A549 (cell line): ENCODE data around the gene TMEM248. TPM values are rescaled to one million over a fixed set of nuclear protein-coding genes. Genes with fewer than 3 reads are reported as not detected.
A peak's percentile ranks its signal among the peaks of the same experiment; 100 is the strongest.

Source experiments
- ATAC-seq, 2 experiments: fragments of 200-7000 bp in 1 of 2; fragments of >200 bp in 1 of 2; cut with Nextera tagmentation in 1 of 2; cut with Tn5 transposase in 1 of 2; 3 replicates each; pipeline versions ENCODE4 v1.8.0 to v1.9.1; 2018 to 2020; ENCODE audit warnings: mild to moderate bottlenecking in 1 of 2, moderate library complexity in 1 of 2
- CTCF ChIA-PET: fragments of 300-600 bp; sonication (Branson Sonifier 250); formaldehyde crosslinking; extraction: SDS; loops from one replicate; lab custom pipeline; 2021; ENCODE audit warnings: antibody characterized with exemption, inconsistent platforms; lab: Yijun Ruan, JAX
- POLR2A ChIA-PET: fragments of 350-600 bp; formaldehyde crosslinking; extraction: SDS; loops from one replicate; lab custom pipeline; 2021; ENCODE audit warnings: antibody characterized with exemption, inconsistent platforms; lab: Yijun Ruan, JAX
- DNase-seq, 2 experiments: peaks; one replicate each; pipeline versions ENCODE4 v3.0.0 to v3.0.0-alpha.2; 2011 to 2016; ENCODE audit warnings: low read depth in 1 of 2, low spot score in 1 of 2
- FAIRE-seq: peaks from 2 replicates; lab custom pipeline; 2011; peaks lifted over from hg19 to GRCh38; lab: Jason Lieb, UNC
- H3K27ac ChIP-seq, 2 experiments: fragments of >200 bp; sonication (Bioruptor Twin); formaldehyde crosslinking; 3 replicates each; pipeline ENCODE4 v1.5.1; 2016 to 2017
- H3K4me1 ChIP-seq: fragments of >200 bp; sonication (Bioruptor Twin); formaldehyde crosslinking; 3 replicates; pipeline ENCODE4 v1.6.1; 2016
- H3K4me2 ChIP-seq: fragments of >200 bp; sonication (Bioruptor Twin); formaldehyde crosslinking; 3 replicates; pipeline ENCODE4 v1.6.1; 2016
- H3K4me3 ChIP-seq: fragments of >200 bp; sonication (Bioruptor Twin); formaldehyde crosslinking; 3 replicates; pipeline ENCODE4 v1.5.1; 2016
- H3K9me3 ChIP-seq: fragments of >200 bp; sonication (Bioruptor Twin); formaldehyde crosslinking; 3 replicates; pipeline ENCODE4 v1.6.1; 2016
- CBX2 ChIP-seq: fragments of 200-600 bp; sonication (generic); IDR thresholded peaks from 2 replicates; pipeline ENCODE4 v1.6.1; 2016; ENCODE audit warnings: low read depth, mild to moderate bottlenecking, borderline replicate concordance
- CHD2 ChIP-seq: fragments of 150-350 bp; IDR thresholded peaks from 2 replicates; pipeline ENCODE4 v1.6.1; 2014; ENCODE audit warnings: low read length; ENCODE audit not compliant: partially characterized antibody
- CHD4 ChIP-seq: fragments of 200-600 bp; sonication (generic); IDR thresholded peaks from 2 replicates; pipeline ENCODE4 v1.6.1; 2016; ENCODE audit warnings: antibody characterized with exemption, mild to moderate bottlenecking, borderline replicate concordance
- EHMT2 ChIP-seq: fragments of 200-600 bp; sonication (generic); IDR thresholded peaks from 2 replicates; pipeline ENCODE4 v1.6.1; 2016; ENCODE audit warnings: antibody characterized with exemption, low read depth, mild to moderate bottlenecking, moderate library complexity
- EP300 ChIP-seq, 2 experiments: fragments of >200 bp; sonication (Bioruptor Twin); formaldehyde crosslinking; IDR thresholded peaks; 2 replicates in 1 of 2; 3 replicates in 1 of 2; pipeline ENCODE4 v1.6.1; 2016 to 2017
- FOXS1 ChIP-seq: fragments of 250-450 bp; sonication (Bioruptor Pico); IDR thresholded peaks from 2 replicates; pipeline ENCODE4 v1.5.0; 2020; ENCODE audit warnings: mild to moderate bottlenecking, moderate library complexity
- HDAC2 ChIP-seq: fragments of 200-600 bp; sonication (generic); IDR thresholded peaks from 2 replicates; pipeline ENCODE4 v1.6.1; 2016
- HEYL ChIP-seq: fragments of 250-450 bp; sonication (Bioruptor Pico); IDR thresholded peaks from 2 replicates; pipeline ENCODE4 v1.8.0; 2021; ENCODE audit warnings: mild to moderate bottlenecking, moderate library complexity
- HMGXB4 ChIP-seq: fragments of 250-450 bp; sonication (Bioruptor Pico); IDR thresholded peaks from 2 replicates; pipeline ENCODE4 v1.5.0; 2021; ENCODE audit warnings: mild to moderate bottlenecking, moderate library complexity, borderline replicate concordance
- HOXA7 ChIP-seq: fragments of 250-450 bp; sonication (Bioruptor Pico); IDR thresholded peaks from 2 replicates; pipeline ENCODE4 v1.5.0; 2020; ENCODE audit warnings: mild to moderate bottlenecking, moderate library complexity
- HOXB13 ChIP-seq: fragments of 250-450 bp; sonication (Bioruptor Pico); IDR thresholded peaks from 2 replicates; pipeline ENCODE4 v1.5.0; 2020; ENCODE audit warnings: low read depth, mild to moderate bottlenecking, moderate library complexity
- JUN ChIP-seq, 2 experiments: fragments of >200 bp; sonication (Bioruptor Twin); formaldehyde crosslinking; IDR thresholded peaks; 2 replicates in 1 of 2; 3 replicates in 1 of 2; pipeline ENCODE4 v1.6.1; 2016 to 2017
- MAFK ChIP-seq: fragments of 450-650 bp; IDR thresholded peaks from 2 replicates; pipeline ENCODE4 v1.6.1; 2014; ENCODE audit not compliant: partially characterized antibody
- MAX ChIP-seq: IDR thresholded peaks from 2 replicates; pipeline ENCODE4 v1.6.1; 2012
- MYC ChIP-seq: IDR thresholded peaks from 2 replicates; pipeline ENCODE4 v1.6.1; 2012; ENCODE audit warnings: mild to moderate bottlenecking, inconsistent platforms, low read length, improper control_type of control experiment, borderline replicate concordance
- PBX3 ChIP-seq: IDR thresholded peaks from 2 replicates; pipeline ENCODE4 v1.6.1; 2012
- PHF8 ChIP-seq: fragments of 200-600 bp; sonication (generic); IDR thresholded peaks from 2 replicates; pipeline ENCODE4 v1.6.1; 2016; ENCODE audit warnings: low read depth, mild to moderate bottlenecking, antibody characterized with exemption, moderate library complexity, borderline replicate concordance
- POLR2A ChIP-seq: IDR thresholded peaks from 2 replicates; pipeline ENCODE4 v1.6.1; 2012; ENCODE audit warnings: mild to moderate bottlenecking, low read length
- RAD21 ChIP-seq, 2 experiments: fragments of >200 bp in 1 of 2; sonication (Bioruptor Twin) in 1 of 2; formaldehyde crosslinking in 1 of 2; IDR thresholded peaks in 1 of 2; conservative IDR thresholded peaks in 1 of 2; 2 replicates in 1 of 2; 3 replicates in 1 of 2; pipeline ENCODE4 v1.6.1; 2012 to 2018; ENCODE audit warnings: inconsistent platforms in 1 of 2
- RARB ChIP-seq: fragments of 250-450 bp; sonication (Bioruptor Pico); IDR thresholded peaks from 2 replicates; pipeline ENCODE4 v1.8.0; 2021; ENCODE audit warnings: mild to moderate bottlenecking, moderate library complexity
- RFX5 ChIP-seq: fragments of 450-650 bp; IDR thresholded peaks from 2 replicates; pipeline ENCODE4 v1.7.1; 2014; ENCODE audit warnings: antibody characterized with exemption, mild to moderate bottlenecking, moderate library complexity
- RNF2 ChIP-seq: fragments of 200-600 bp; sonication (generic); IDR thresholded peaks from 2 replicates; pipeline ENCODE4 v1.6.1; 2016; ENCODE audit warnings: low read depth, mild to moderate bottlenecking, antibody characterized with exemption, moderate library complexity, borderline replicate concordance
- SREBF2 ChIP-seq: fragments of 450-650 bp; IDR thresholded peaks from 2 replicates; pipeline ENCODE4 v1.6.1; 2014; ENCODE audit warnings: mild to moderate bottlenecking, moderate library complexity
- TP53 ChIP-seq: fragments of 250-450 bp; sonication (Bioruptor Pico); IDR thresholded peaks from 2 replicates; pipeline ENCODE4 v1.5.0; 2021; ENCODE audit warnings: mild to moderate bottlenecking, moderate library complexity
- ZNF302 ChIP-seq: fragments of 250-450 bp; sonication (Bioruptor Pico); IDR thresholded peaks from 2 replicates; pipeline ENCODE4 v1.9.0; 2021; ENCODE audit warnings: inconsistent platforms, mild to moderate bottlenecking, moderate library complexity
- ZSCAN20 ChIP-seq: fragments of 250-450 bp; sonication (Bioruptor Pico); IDR thresholded peaks from 2 replicates; pipeline ENCODE4 v1.8.0; 2022; ENCODE audit warnings: mild to moderate bottlenecking, moderate library complexity
- WGBS: methylation state at CpG from one replicate; pipeline ENCODE4 v1.1.6; 2017; ENCODE audit errors: missing lambda C conversion rate; 5-methylcytosine and 5-hydroxymethylcytosine counted together
- polyA plus RNA-seq, 4 experiments: library from polyadenylated mRNA; depleted of rRNA in 3 of 4; stranded (reverse); fragments of >200 nt; fragmentation: RNase III in 1 of 4; extraction: RNeasy Plus Mini Kit Qiagen cat#74134 plus additional on column Dnase treatment in 1 of 4; gene quantifications; 2 replicates in 3 of 4; 3 replicates in 1 of 4; pipeline ENCODE4 v1.2.3, GENCODE V29; 2011 to 2017
- TF ChIP-seq, protein P1 (sequence below): fragments of 150-350 bp; IDR thresholded peaks from 2 replicates; pipeline ENCODE4 v1.6.1; 2014; ENCODE audit warnings: low read depth, mild to moderate bottlenecking, low read length

The TMEM248 gene
- polyA plus RNA-seq, 2 of the 4 experiments (the other 2 are of a cell fraction), result 53.7 to 128 TPM

DNA sequence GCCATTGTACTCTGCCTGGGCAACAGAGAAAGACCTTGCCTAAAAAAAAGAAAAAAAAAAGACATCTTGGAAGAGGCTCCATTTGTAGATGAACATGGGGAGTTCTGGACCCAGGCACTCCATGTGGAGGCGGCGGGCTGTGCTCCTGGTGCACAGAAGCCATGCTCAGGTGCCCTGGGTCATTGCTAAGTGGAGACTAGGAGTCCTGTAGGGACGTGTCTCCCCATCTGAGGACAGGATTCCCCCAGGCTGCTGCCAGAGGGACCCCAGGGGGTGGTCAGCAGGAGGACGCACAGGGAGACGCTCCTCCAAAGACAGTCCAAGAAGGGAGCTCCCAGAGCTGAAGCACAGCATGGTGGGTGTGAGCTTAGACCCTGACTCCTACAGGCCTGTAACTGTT lies 40.1 kb downstream of the TMEM248 start:
- CTCF ChIA-PET, result no interaction called here
- POLR2A ChIA-PET, result no interaction called here
- FAIRE-seq (no peak), ATAC-seq (peak in 1 of 2 experiments; percentile 22; a peak in 3 of 6 replicates), DNase-seq (no peak)
- no peak overlapping the region for H3K27ac ChIP-seq
- WGBS, result 86% methylated on average over 5 of the region's 5 CpGs
- H3K4me2 ChIP-seq, result no peak overlapping the region
- H3K4me3 ChIP-seq, result no peak overlapping the region
- TF ChIP-seq HEYL (CRISPR knock-in tag) (no peak), PHF8 (no peak), HOXA7 (no peak), HOXB13 (no peak), JUN (IDR thresholded peaks at IDR 0.05) (no peak), SREBF2 (no peak), MAFK (no peak), RAD21 (conservative IDR thresholded peaks at IDR 0.05 in 1 of 2, IDR thresholded peaks at IDR 0.05 in 1 of 2) (no peak), MAX (no peak), HDAC2 (no peak)
- H3K9me3 ChIP-seq, result no peaks in the 10 kb centered on the region
- no peaks in the 10 kb centered on the region for H3K4me1 ChIP-seq

DNA sequence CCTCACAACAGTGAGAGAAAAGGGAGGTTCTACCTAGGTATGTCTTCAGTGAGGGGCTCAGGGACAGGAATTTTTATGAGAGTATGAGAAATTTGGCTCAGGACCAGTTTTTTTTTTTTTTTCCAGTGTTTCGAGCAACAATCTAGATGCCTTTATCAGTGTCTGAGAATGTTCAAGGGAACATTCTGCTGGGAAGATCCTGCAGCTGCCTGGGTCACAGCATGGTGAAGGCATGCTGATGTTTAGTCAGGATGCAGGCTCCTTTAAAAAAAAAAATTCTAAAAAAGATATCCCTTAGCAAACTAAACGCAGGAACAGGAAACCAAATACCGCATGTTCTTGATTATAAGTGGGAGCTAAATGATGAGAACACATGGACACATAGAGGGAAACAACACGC lies 43.4 kb downstream of the TMEM248 start:
- Histone ChIP-seq H3K4me2 (no peak overlapping the region), H3K27ac (no peak overlapping the region), H3K4me1 (no peaks in the 10 kb centered on the region), H3K9me3 (no peaks in the 10 kb centered on the region), H3K4me3 (no peak overlapping the region)
- DNase-seq, result peak in 1 of 2 experiments; percentile 20
- ChIA-PET CTCF (no interaction called here), POLR2A (no interaction called here)
- no peak for FAIRE-seq
- WGBS, result 71% methylated on average over 4 of the region's 4 CpGs
- ATAC-seq, result peak in 1 of 2 experiments; percentile 37; a peak in 2 of 6 replicates
- TF ChIP-seq RNF2 (no peak), EHMT2 (no peak), MYC (no peak), MAX (no peak), HEYL (CRISPR knock-in tag) (no peak), ZNF302 (CRISPR knock-in tag) (no peak), CBX2 (no peak), FOXS1 (CRISPR knock-in tag) (no peak), POLR2A (no peak)
- TF ChIP-seq, all 56 proteins: peak for 0

DNA sequence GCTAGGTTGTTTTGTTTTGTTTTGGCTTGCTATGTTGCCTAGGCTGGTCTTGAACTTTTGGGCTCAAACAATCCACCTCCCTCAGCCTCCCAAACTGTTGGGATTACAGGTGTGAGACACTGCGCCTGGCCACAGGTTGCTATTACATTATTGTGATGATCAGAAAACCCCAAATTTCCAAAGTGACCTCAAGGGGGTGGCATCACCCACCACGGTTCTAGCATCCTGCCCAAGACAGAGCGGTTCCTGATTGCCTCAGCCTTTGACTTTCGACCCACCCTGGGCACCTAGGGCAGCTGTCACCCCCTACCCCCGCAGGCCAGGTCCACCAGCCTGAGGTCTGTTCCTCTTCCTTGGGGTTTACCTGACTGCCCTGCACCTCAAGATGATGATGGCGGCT lies 46.0 kb downstream of the TMEM248 start:
- ChIA-PET POLR2A (no interaction called here), CTCF (no interaction called here)
- Histone ChIP-seq H3K9me3 (no peaks in the 10 kb centered on the region), H3K4me2 (no peak overlapping the region), H3K27ac (no peak overlapping the region), H3K4me3 (no peak overlapping the region), H3K4me1 (no peaks in the 10 kb centered on the region)
- DNase-seq (no peak), FAIRE-seq (no peak), ATAC-seq (no peak)
- 83% methylated on average over 5 of the region's 6 CpGs for WGBS
- TF ChIP-seq EP300 (IDR thresholded peaks at IDR 0.05) (no peak), RARB (CRISPR knock-in tag) (no peak), CHD2 (no peak), TP53 (no peak), HOXB13 (no peak), POLR2A (no peak), CBX2 (no peak), EHMT2 (no peak), PBX3 (no peak), MYC (no peak), RAD21 (conservative IDR thresholded peaks at IDR 0.05 in 1 of 2, IDR thresholded peaks at IDR 0.05 in 1 of 2) (no peak), JUN (IDR thresholded peaks at IDR 0.05) (no peak), RFX5 (no peak), MAX (no peak), ZSCAN20 (CRISPR knock-in tag) (no peak), CHD4 (no peak), HMGXB4 (no peak)
- TF ChIP-seq, protein P1, sequence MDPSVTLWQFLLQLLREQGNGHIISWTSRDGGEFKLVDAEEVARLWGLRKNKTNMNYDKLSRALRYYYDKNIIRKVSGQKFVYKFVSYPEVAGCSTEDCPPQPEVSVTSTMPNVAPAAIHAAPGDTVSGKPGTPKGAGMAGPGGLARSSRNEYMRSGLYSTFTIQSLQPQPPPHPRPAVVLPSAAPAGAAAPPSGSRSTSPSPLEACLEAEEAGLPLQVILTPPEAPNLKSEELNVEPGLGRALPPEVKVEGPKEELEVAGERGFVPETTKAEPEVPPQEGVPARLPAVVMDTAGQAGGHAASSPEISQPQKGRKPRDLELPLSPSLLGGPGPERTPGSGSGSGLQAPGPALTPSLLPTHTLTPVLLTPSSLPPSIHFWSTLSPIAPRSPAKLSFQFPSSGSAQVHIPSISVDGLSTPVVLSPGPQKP, result no peak
